ENCODE measurements around the gene DNLZ.

- peak; percentile 97 for TF ChIP-seq POLR2AphosphoS5 (IDR thresholded peaks at IDR 0.05; ENCODE audit: insufficient read depth, low read depth, low read length)
- no peak for TF ChIP-seq CTCF (IDR thresholded peaks at IDR 0.05; ENCODE audit: extremely low read depth in 1 of 2, insufficient read depth in 1 of 2, low read depth in 1 of 2, low read length in 2 of 2)
- TF ChIP-seq POLR2A (IDR thresholded peaks at IDR 0.05; ENCODE audit: low read depth, low read length): peak; percentile 91
- no peak for TF ChIP-seq JUN (IDR thresholded peaks at IDR 0.05; ENCODE audit: borderline replicate concordance, insufficient read depth, insufficient read length, low read depth)
- no peak for TF ChIP-seq EZH2 (IDR thresholded peaks at IDR 0.05; ENCODE audit: borderline replicate concordance, low read depth, low read length, severe bottlenecking)
- no peak for TF ChIP-seq FOS (IDR thresholded peaks at IDR 0.05; ENCODE audit: borderline replicate concordance, insufficient read depth, low read length)
These were observed 47.1 kb upstream of the DNLZ start, which contains the start of the genes ENTR1 and PMPCA for GRCh38 chr9:136410500-136411287.

Measured in endothelial cell of umbilical vein (primary cell).